Motor neuron (in vitro differentiated cells): Measurements from ENCODE around the gene RNF212. TPM values are rescaled to one million over a fixed set of nuclear protein-coding genes. Genes with fewer than 3 reads are reported as not detected.

Source experiments
- ATAC-seq, 8 experiments: fragments of 200-7000 bp; cut with Tn5 transposase; replicated peaks in 6 of 8; 2 replicates each; pipeline ENCODE4 v1.8.0; 2021; ENCODE audit warnings: mild to moderate bottlenecking in 8 of 8, moderate library complexity in 8 of 8
- H3K27ac ChIP-seq, 2 donors: fragments of 250-450 bp; sonication (Bioruptor Pico); 2 replicates each; pipeline ENCODE4 v1.9.0; 2021; ENCODE audit warnings: antibody characterized with exemption in 2 of 2, mild to moderate bottlenecking in 2 of 2, moderate library complexity in 1 of 2
- H3K4me1 ChIP-seq, 2 donors: fragments of 250-450 bp; sonication (Bioruptor Pico); replicated peaks in 1 of 2; 2 replicates each; pipeline ENCODE4 v1.6.1; 2021; ENCODE audit warnings: antibody characterized with exemption in 2 of 2, mild to moderate bottlenecking in 2 of 2, moderate library complexity in 1 of 2
- H3K4me3 ChIP-seq, 5 donors: fragments of 250-450 bp; sonication (Bioruptor Pico); 2 replicates each; pipeline ENCODE4 v1.9.0; 2021; ENCODE audit warnings: antibody characterized with exemption in 5 of 5, mild to moderate bottlenecking in 5 of 5, moderate library complexity in 4 of 5
- WGBS, 10 experiments: fragments of 450-650 bp; shearing (Covaris generic); methylation state at CpG; one replicate each; pipeline ENCODE4 v1.0.0; 2022; 5-methylcytosine and 5-hydroxymethylcytosine counted together
- in situ Hi-C, 9 experiments: fragments of 400-800 bp; cut with MboI; loops; one replicate each; pipeline ENCODE4 v1.15.0; 2021; ENCODE audit warnings: low sequenced_read_pairs in 9 of 9, low pct_unique_long_range_greater_than_20kb in 2 of 9; ENCODE audit not compliant: unreplicated experiment in 9 of 9
- total RNA-seq, 8 experiments: library from RNA; unstranded; fragments of 300-600 nt; gene quantifications; 2 replicates each; pipeline versions ENCODE4 v1.2.3 to v1.2.4, GENCODE V29; 2022

Gene RNF212
- total RNA-seq, 8 experiments from 2014 or later, result 0.70 to 9.4 (median 4.8) TPM

GRCh38 chr4:1030031-1030430, 83.3 kb downstream of the RNF212 start:
- in situ Hi-C loops, result no loop called here
- H3K4me3 ChIP-seq, result no peak overlapping the region
- peak overlapping the region in 1 of 2 donors; percentile 18 for H3K27ac ChIP-seq
- H3K4me1 ChIP-seq, result peaks cover 30 to 32% of the 10 kb centered on the region in 2 donors
- no CpG with 5 or more reads among the region's 12 CpGs for WGBS, 10 experiments
- ATAC-seq, result peak in 7 of 8 experiments; percentile 4 to 71 (median 61)

DNA sequence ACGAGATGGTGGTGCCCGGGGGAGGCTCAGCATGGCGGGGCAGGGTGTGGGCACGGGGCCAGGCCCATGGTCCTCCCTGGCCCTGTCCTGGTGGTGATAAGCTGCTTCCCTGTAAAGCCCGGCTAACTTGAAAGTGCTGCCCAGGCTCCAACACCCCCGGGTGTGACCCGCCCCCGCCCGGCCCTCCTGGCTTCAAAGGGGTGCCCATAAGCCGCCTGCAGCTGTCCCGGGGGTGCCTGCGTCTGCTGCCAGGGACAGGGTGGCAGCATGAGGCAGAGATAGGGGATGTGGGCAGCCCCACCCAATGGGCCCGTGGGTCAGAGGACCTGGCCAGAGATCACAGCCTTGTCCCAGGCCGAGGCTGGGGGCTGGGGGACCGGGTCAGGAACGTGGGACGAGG, 83.8 kb downstream of the RNF212 start:
- ATAC-seq, result peak in 1 of 8 experiments; percentile 0
- 100% methylated on average over 3 of the region's 17 CpGs; no CpG with 5 or more reads in 9 of the 10 experiments for WGBS, 10 experiments
- H3K4me3 ChIP-seq, result no peak overlapping the region
- peaks cover 30 to 32% of the 10 kb centered on the region in 2 donors for H3K4me1 ChIP-seq
- H3K27ac ChIP-seq, result no peak overlapping the region
- in situ Hi-C loops, result no loop called here

GRCh38 chr4:1028574-1029220, 84.7 kb downstream of the RNF212 start:
- Histone ChIP-seq H3K4me3 (no peak overlapping the region), H3K27ac (no peak overlapping the region), H3K4me1 (peaks cover 27 to 29% of the 10 kb centered on the region in 2 donors)
- in situ Hi-C loops, result no loop called here
- no peak for ATAC-seq
- no CpG with 5 or more reads among the region's 36 CpGs for WGBS, 10 experiments

GRCh38 chr4:1027915-1028238, 85.5 kb downstream of the RNF212 start:
- Histone ChIP-seq H3K4me3 (no peak overlapping the region), H3K27ac (no peak overlapping the region), H3K4me1 (peaks cover 27% of the 10 kb centered on the region in 2 donors)
- in situ Hi-C loops, result no loop called here
- 40 to 50% methylated on average over 2 to 3 of the region's 9 CpGs; no CpG with 5 or more reads in 8 of the 10 experiments for WGBS, 10 experiments
- peak in 5 of 8 experiments; percentile 4 to 44 (median 22) for ATAC-seq

GRCh38 chr4:1027219-1027914, 86.0 kb downstream of the RNF212 start:
- no peak overlapping the region for H3K27ac ChIP-seq
- no peak for ATAC-seq
- in situ Hi-C loops, result no loop called here
- H3K4me3 ChIP-seq, result no peak overlapping the region
- H3K4me1 ChIP-seq, result peaks cover 27% of the 10 kb centered on the region in 2 donors
- 0 to 100% (median 60%) methylated on average over 1 to 7 of the region's 26 CpGs; no CpG with 5 or more reads in 4 of the 10 experiments for WGBS, 10 experiments

DNA sequence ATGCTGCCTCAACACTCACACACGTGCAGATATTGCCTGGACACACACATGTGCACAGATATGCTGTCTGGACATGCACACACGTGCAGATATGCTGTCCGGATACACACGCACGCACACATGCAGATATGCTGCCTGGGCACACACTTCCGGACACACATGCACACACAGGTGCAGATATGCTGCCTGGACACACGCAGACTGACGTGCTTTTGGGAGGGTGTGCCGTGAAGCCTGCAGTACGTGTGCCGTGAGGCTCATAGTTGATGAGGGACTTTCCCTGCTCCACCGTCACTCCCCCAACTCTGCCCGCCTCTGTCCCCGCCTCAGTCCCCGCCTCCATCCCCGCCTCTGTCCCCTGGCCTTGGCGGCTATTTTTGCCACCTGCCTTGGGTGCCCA, 87.2 kb downstream of the RNF212 start:
- 30 to 90% (median 60%) methylated on average over 2 to 7 of the region's 17 CpGs; no CpG with 5 or more reads in 6 of the 10 experiments for WGBS, 10 experiments
- in situ Hi-C loops, result no loop called here
- ATAC-seq, result peak; percentile 6 to 47 (median 20)
- Histone ChIP-seq H3K27ac (no peak overlapping the region), H3K4me3 (no peak overlapping the region), H3K4me1 (peaks cover 26 to 27% of the 10 kb centered on the region in 2 donors)

GRCh38 chr4:1024882-1025545, 88.3 kb downstream of the RNF212 start:
- ATAC-seq, result no peak
- Histone ChIP-seq H3K4me3 (no peak overlapping the region), H3K4me1 (peaks cover 18 to 23% of the 10 kb centered on the region in 2 donors), H3K27ac (no peak overlapping the region)
- 68 to 93% methylated on average over 5 to 8 of the region's 32 CpGs; no CpG with 5 or more reads in 8 of the 10 experiments for WGBS, 10 experiments
- in situ Hi-C loops, result no loop called here

GRCh38 chr4:1023895-1024740, 89.2 kb downstream of the RNF212 start:
- Histone ChIP-seq H3K27ac (no peak overlapping the region), H3K4me1 (peaks cover 24 to 30% of the 10 kb centered on the region in 2 donors), H3K4me3 (no peak overlapping the region)
- in situ Hi-C loops, result no loop called here
- 92 to 97% methylated on average over 5 to 6 of the region's 83 CpGs; no CpG with 5 or more reads in 8 of the 10 experiments for WGBS, 10 experiments
- ATAC-seq, result no peak

- Histone ChIP-seq H3K4me3 (no peak overlapping the region), H3K4me1 (peaks cover 34 to 40% of the 10 kb centered on the region in 2 donors), H3K27ac (no peak overlapping the region)
- in situ Hi-C loops, result no loop called here
- 60 to 100% (median 100%) methylated on average over 2 of the region's 20 CpGs; no CpG with 5 or more reads in 7 of the 10 experiments for WGBS, 10 experiments
- no peak for ATAC-seq
These were observed 90.2 kb downstream of the RNF212 start for GRCh38 chr4:1023075-1023640.

- Histone ChIP-seq H3K4me3 (no peak overlapping the region), H3K4me1 (peaks cover 34 to 42% of the 10 kb centered on the region in 2 donors), H3K27ac (no peak overlapping the region)
- 100% methylated on average over 3 of the region's 19 CpGs; no CpG with 5 or more reads in 9 of the 10 experiments for WGBS, 10 experiments
- in situ Hi-C loops, result no loop called here
- peak in 2 of 8 experiments; percentile 8 to 11 for ATAC-seq
These were observed 90.7 kb downstream of the RNF212 start for GRCh38 chr4:1022739-1023066.

DNA sequence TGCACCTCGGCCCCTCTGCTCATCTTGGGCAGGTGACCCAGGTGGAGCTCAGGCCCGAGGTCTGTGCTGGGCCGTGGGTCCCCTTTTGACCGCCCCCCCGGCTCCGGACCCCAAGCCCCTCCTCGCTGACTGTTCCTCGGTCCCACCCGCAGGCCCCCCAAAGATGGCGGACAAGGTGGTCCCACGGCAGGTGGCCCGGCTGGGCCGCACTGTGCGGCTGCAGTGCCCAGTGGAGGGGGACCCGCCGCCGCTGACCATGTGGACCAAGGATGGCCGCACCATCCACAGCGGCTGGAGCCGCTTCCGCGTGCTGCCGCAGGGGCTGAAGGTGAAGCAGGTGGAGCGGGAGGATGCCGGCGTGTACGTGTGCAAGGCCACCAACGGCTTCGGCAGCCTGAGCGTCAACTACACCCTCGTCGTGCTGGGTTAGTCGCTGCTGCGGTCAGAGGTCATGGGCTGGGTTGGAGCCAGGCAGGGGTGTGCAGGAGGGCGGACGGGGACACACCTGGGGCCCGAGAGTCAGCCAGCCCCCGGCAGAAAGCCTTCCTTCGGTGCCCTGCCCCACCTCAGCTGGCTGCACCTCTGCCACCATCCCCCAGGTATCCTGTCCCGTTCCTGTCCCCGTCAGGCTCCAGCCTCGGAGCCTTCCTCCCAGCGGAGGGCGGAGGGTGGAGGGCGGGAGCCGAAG, 91.2 kb downstream of the RNF212 start:
- peaks cover 34 to 42% of the 10 kb centered on the region in 2 donors for H3K4me1 ChIP-seq
- no peak for ATAC-seq
- no peak overlapping the region for H3K27ac ChIP-seq
- no peak overlapping the region for H3K4me3 ChIP-seq
- 80% methylated on average over 1 of the region's 46 CpGs; no CpG with 5 or more reads in 9 of the 10 experiments for WGBS, 10 experiments
- in situ Hi-C loops, result no loop called here
